Fibroblast of lung (primary cell): Measurements from ENCODE around the gene KCNN3. TPM values are rescaled to one million over a fixed set of nuclear protein-coding genes. Genes with fewer than 3 reads are reported as not detected.

Experiments used
- DNase-seq, 2 donors: peaks; one replicate each; pipeline versions ENCODE4 v3.0.0 to v3.0.0-alpha.2; 2010; ENCODE audit warnings: low read depth in 2 of 2
- H2AFZ ChIP-seq: 2 replicates; pipeline ENCODE4 v1.5.1; 2012; ENCODE audit warnings: low read length, control low read depth, inconsistent platforms
- H3K27ac ChIP-seq: 2 replicates; pipeline ENCODE4 v1.5.1; 2011; ENCODE audit warnings: low read length, control low read depth; ENCODE audit not compliant: insufficient read depth
- H3K27me3 ChIP-seq: 2 replicates; pipeline ENCODE4 v1.5.1; 2011; ENCODE audit warnings: mild to moderate bottlenecking, low read length; ENCODE audit not compliant: control insufficient read depth, insufficient read depth
- H3K36me3 ChIP-seq: 2 replicates; pipeline ENCODE4 v1.5.1; 2011; ENCODE audit warnings: low read length; ENCODE audit not compliant: control insufficient read depth, insufficient read depth
- H3K4me1 ChIP-seq: 2 replicates; pipeline ENCODE4 v1.5.1; 2011; ENCODE audit warnings: low read length; ENCODE audit not compliant: control insufficient read depth, insufficient read depth; ENCODE audit errors: extremely low read depth
- H3K4me2 ChIP-seq: 2 replicates; pipeline ENCODE4 v1.5.1; 2011; ENCODE audit warnings: low read length, control low read depth; ENCODE audit not compliant: insufficient read depth; ENCODE audit errors: extremely low read depth
- H3K4me3 ChIP-seq, 4 experiments: fragments of 200-600 bp in 1 of 4; sonication (generic) in 1 of 4; replicated peaks in 1 of 4; 2 replicates each; pipeline ENCODE4 v1.5.1; 2011 to 2016; ENCODE audit warnings: low read length in 4 of 4, low read depth in 3 of 4, mild to moderate bottlenecking in 3 of 4, control low read depth in 2 of 4, inconsistent platforms in 1 of 4, mixed read lengths in 1 of 4; ENCODE audit not compliant: insufficient read depth in 1 of 4; ENCODE audit errors: control extremely low read depth in 1 of 4
- H3K79me2 ChIP-seq: 2 replicates; pipeline ENCODE4 v1.5.1; 2012; ENCODE audit warnings: mild to moderate bottlenecking, low read length, inconsistent platforms; ENCODE audit not compliant: control insufficient read depth, insufficient read depth
- H3K9ac ChIP-seq: 2 replicates; pipeline ENCODE4 v1.5.1; 2011; ENCODE audit warnings: mild to moderate bottlenecking, low read length, control low read depth; ENCODE audit not compliant: insufficient read depth
- H3K9me3 ChIP-seq: 2 replicates; pipeline ENCODE4 v1.5.1; 2012; ENCODE audit warnings: low read depth, low read length; ENCODE audit not compliant: control insufficient read depth, insufficient read depth
- H4K20me1 ChIP-seq: 2 replicates; pipeline ENCODE4 v1.5.1; 2011; ENCODE audit warnings: low read length; ENCODE audit not compliant: control insufficient read depth, insufficient read depth; ENCODE audit errors: extremely low read depth
- CTCF ChIP-seq, 2 donors: IDR thresholded peaks in 1 of 2; conservative IDR thresholded peaks in 1 of 2; 1 replicate in 1 of 2; 2 replicates in 1 of 2; pipeline ENCODE4 v1.5.1; 2011 to 2012; ENCODE audit warnings: low read length in 2 of 2, control low read depth in 1 of 2, inconsistent platforms in 1 of 2, low read depth in 1 of 2, mild to moderate bottlenecking in 1 of 2
- EZH2 ChIP-seq: IDR thresholded peaks from 2 replicates; pipeline ENCODE4 v1.5.1; 2012; ENCODE audit warnings: low read length, control low read depth, mild to moderate bottlenecking; ENCODE audit errors: missing control alignments
- polyA plus RNA-seq, 2 donors: library from polyadenylated mRNA; depleted of rRNA in 1 of 2; stranded (reverse) in 1 of 2; unstranded in 1 of 2; fragments of >200 nt; gene quantifications; 2 replicates each; pipeline ENCODE4 v1.2.1, GENCODE V29; 2011 to 2012; ENCODE audit warnings: missing spikeins in 1 of 2
- total RNA-seq: library from RNA; depleted of rRNA; stranded (reverse); fragments of >200 nt; gene quantifications from 2 replicates; pipeline ENCODE4 v1.2.1, GENCODE V29; 2014

The KCNN3 gene
- total and polyA plus RNA-seq, 2 donors (not counting 1 experiment from before 2014, with no cell fraction given): not detected

GRCh38 chr1:154856049-154856448, 14.0 kb downstream of the KCNN3 start:
- no peaks in the 10 kb centered on the region for H3K36me3 ChIP-seq
- DNase-seq: no peak
- no peaks in the 10 kb centered on the region for H4K20me1 ChIP-seq
- no peaks in the 10 kb centered on the region for H3K9me3 ChIP-seq
- H3K27ac ChIP-seq: no peak overlapping the region
- no peak overlapping the region for H3K9ac ChIP-seq
- H3K79me2 ChIP-seq: no peaks in the 10 kb centered on the region
- H3K4me2 ChIP-seq: no peak overlapping the region
- H2AFZ ChIP-seq: no peak overlapping the region
- TF ChIP-seq EZH2 (no peak), CTCF (conservative IDR thresholded peaks at IDR 0.05 in 1 of 2, IDR thresholded peaks at IDR 0.05 in 1 of 2; ENCODE audit: low read depth in 1 of 2, low read length in 2 of 2) (no peak)
- H3K27me3 ChIP-seq: peaks cover 2% of the 10 kb centered on the region
- no peak overlapping the region for H3K4me3 ChIP-seq
- no peaks in the 10 kb centered on the region for H3K4me1 ChIP-seq

GRCh38 chr1:154855186-154855851, 14.8 kb downstream of the KCNN3 start:
- H3K79me2 ChIP-seq: no peaks in the 10 kb centered on the region

GRCh38 chr1:154852845-154853244, 17.2 kb downstream of the KCNN3 start:
- Histone ChIP-seq H3K4me1 (no peaks in the 10 kb centered on the region), H3K79me2 (no peaks in the 10 kb centered on the region), H3K9ac (no peak overlapping the region), H3K27ac (no peak overlapping the region), H3K4me3 (no peak overlapping the region), H2AFZ (no peak overlapping the region), H4K20me1 (no peaks in the 10 kb centered on the region), H3K36me3 (no peaks in the 10 kb centered on the region), H3K9me3 (no peaks in the 10 kb centered on the region), H3K27me3 (peaks cover 16% of the 10 kb centered on the region), H3K4me2 (no peak overlapping the region)
- DNase-seq: no peak
- no peak for TF ChIP-seq CTCF (conservative IDR thresholded peaks at IDR 0.05 in 1 of 2, IDR thresholded peaks at IDR 0.05 in 1 of 2; ENCODE audit: low read depth in 1 of 2, low read length in 2 of 2)

More at GRCh38 chr1:154855186-154855851, 14.8 kb downstream of the KCNN3 start:
- Histone ChIP-seq H3K36me3 (no peaks in the 10 kb centered on the region), H3K4me2 (no peak overlapping the region), H4K20me1 (no peaks in the 10 kb centered on the region), H3K9ac (no peak overlapping the region), H3K4me3 (no peak overlapping the region), H3K4me1 (no peaks in the 10 kb centered on the region), H3K27me3 (peaks cover 2% of the 10 kb centered on the region), H3K27ac (no peak overlapping the region), H2AFZ (no peak overlapping the region), H3K9me3 (no peaks in the 10 kb centered on the region)
- TF ChIP-seq CTCF (conservative IDR thresholded peaks at IDR 0.05 in 1 of 2, IDR thresholded peaks at IDR 0.05 in 1 of 2; ENCODE audit: low read depth in 1 of 2, low read length in 2 of 2): no peak
- no peak for TF ChIP-seq EZH2
- DNase-seq: no peak
